ENCODE data around the gene DNAH2.
"Not testable (repeated sequence)": the region's sequence is repeated elsewhere in the genome, so short reads cannot be mapped to it uniquely, and the experiment has no call there.

- TF ChIP-seq POLR2AphosphoS5 (IDR thresholded peaks at IDR 0.05); SMC3 (conservative IDR thresholded peaks at IDR 0.05; ENCODE audit: poor library complexity); CTCF (IDR thresholded peaks at IDR 0.05; ENCODE audit: poor library complexity, severe bottlenecking); EZH2 (IDR thresholded peaks at IDR 0.05; ENCODE audit: borderline replicate concordance, insufficient read depth, low read length, poor library complexity, severe bottlenecking); REST (IDR thresholded peaks at IDR 0.05; ENCODE audit: borderline replicate concordance); EP300 (conservative IDR thresholded peaks at IDR 0.05; ENCODE audit: poor library complexity, severe bottlenecking): not testable (repeated sequence)
Measured at GRCh38 chr17:7809791-7810343, 92.3 kb downstream of the DNAH2 start.
